H4 (cell line): ENCODE results near the gene TOP3B. TPM values are rescaled to one million over a fixed set of nuclear protein-coding genes. Genes with fewer than 3 reads are reported as not detected.
"Not testable (repeated sequence)": the region's sequence is repeated elsewhere in the genome, so short reads cannot be mapped to it uniquely, and the experiment has no call there.

ENCODE experiments used
- DNase-seq: peaks from one replicate; pipeline ENCODE4 v3.0.0-alpha.2; 2015; ENCODE audit warnings: low spot score
- total RNA-seq: library from RNA; depleted of rRNA; stranded (reverse); fragments of >200 nt; shearing (Covaris generic); gene quantifications from 2 replicates; pipeline ENCODE4 v1.2.3, GENCODE V29; 2014

The TOP3B gene
- total RNA-seq, 1 experiment from 2014 or later = 10.8 TPM

GRCh38 chr22:21926728-21927127 lies 55.9 kb downstream of the TOP3B start:
- no peak for DNase-seq

- no peak for DNase-seq
These were observed 59.4 kb downstream of the TOP3B start for GRCh38 chr22:21923163-21923561.

- no peak for DNase-seq
These were observed 60.0 kb downstream of the TOP3B start for GRCh38 chr22:21922370-21923162.

- DNase-seq = no peak
These were observed 60.9 kb downstream of the TOP3B start for GRCh38 chr22:21921729-21922128.

GRCh38 chr22:21921184-21921721 lies 61.3 kb downstream of the TOP3B start:
- DNase-seq = no peak

- DNase-seq = no peak
These were observed 62.0 kb downstream of the TOP3B start for GRCh38 chr22:21920341-21921183.

GRCh38 chr22:21919526-21920307 lies 62.9 kb downstream of the TOP3B start:
- DNase-seq = no peak

- DNase-seq = no peak
These were observed 64.0 kb downstream of the TOP3B start for GRCh38 chr22:21918466-21919185.

- no peak for DNase-seq
These were observed 64.7 kb downstream of the TOP3B start for GRCh38 chr22:21917959-21918261.

- no peak for DNase-seq
These were observed 65.2 kb downstream of the TOP3B start for GRCh38 chr22:21917181-21917958.

- DNase-seq = no peak
These were observed 66.2 kb downstream of the TOP3B start for GRCh38 chr22:21916309-21916918.

GRCh38 chr22:21915624-21916308 lies 66.8 kb downstream of the TOP3B start:
- no peak for DNase-seq

GRCh38 chr22:21914033-21914642 lies 68.4 kb downstream of the TOP3B start:
- DNase-seq = not testable (repeated sequence)

GRCh38 chr22:21910367-21910766 lies 72.2 kb downstream of the TOP3B start:
- DNase-seq = not testable (repeated sequence)

GRCh38 chr22:21909871-21910270 lies 72.7 kb downstream of the TOP3B start:
- no peak for DNase-seq

- DNase-seq = no peak
These were observed 74.7 kb downstream of the TOP3B start for GRCh38 chr22:21907638-21908522.
